ENCODE results near the gene TMEM134.

The TMEM134 gene

DNA sequence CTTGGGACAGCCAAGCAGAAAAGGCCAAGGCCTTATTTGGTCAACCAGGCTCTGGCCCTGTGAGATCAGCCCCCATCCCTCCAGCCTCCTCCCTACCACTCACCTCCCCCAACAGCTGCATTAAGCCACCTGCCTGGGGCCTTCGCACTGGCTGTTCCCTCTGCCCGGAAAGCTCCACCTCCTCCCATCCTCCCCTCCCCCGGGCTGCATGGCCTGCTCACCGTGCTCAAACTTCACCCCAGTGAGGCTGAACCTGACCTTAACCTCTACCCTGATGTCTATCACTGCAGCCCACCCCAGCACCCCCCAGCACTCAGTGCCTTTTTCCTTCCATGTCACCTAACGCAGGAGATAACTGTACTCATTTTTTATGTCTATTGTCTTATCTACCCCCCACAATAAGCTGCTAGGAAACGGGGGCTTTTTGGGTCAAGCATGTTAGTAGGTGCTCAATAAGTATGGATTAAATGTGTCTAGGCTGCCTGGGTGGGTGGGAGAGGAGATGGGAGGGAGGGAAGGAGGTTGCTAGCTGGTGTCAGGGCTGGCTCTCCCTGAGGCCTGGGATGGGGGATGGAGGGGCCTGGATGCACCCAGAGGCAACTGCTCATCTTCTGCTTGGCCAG, 32.5 kb downstream of the TMEM134 start:
- H3K27me3 ChIP-seq: no peaks in the 10 kb centered on the region
- peaks cover 46 to 86% (median 50%) of the 10 kb centered on the region in 11 experiments for H3K36me3 ChIP-seq
- H4K20me1 ChIP-seq: peaks cover 32 to 85% (median 66%) of the 10 kb centered on the region in 11 experiments; a peak in 21 of 22 replicates
- no peak for TF ChIP-seq Cebpa-rat (IDR thresholded peaks at IDR 0.05)
- peak overlapping the region; percentile 62 to 94 (median 83); a peak in 21 of 22 replicates for H3K9ac ChIP-seq
- peak overlapping the region in 9 of 11 experiments; percentile 52 to 97 (median 89); a peak in 19 of 22 replicates for H3K27ac ChIP-seq
- no peaks in the 10 kb centered on the region for H3K9me3 ChIP-seq (replicated peaks in 1 of 11)
- peak overlapping the region; percentile 9 to 80 (median 70); a peak in 18 of 20 replicates for H3K4me3 ChIP-seq
- peak overlapping the region; percentile 88 to 99 (median 98) for H3K4me2 ChIP-seq
- H3K4me1 ChIP-seq: peaks cover 73 to 98% (median 95%) of the 10 kb centered on the region in 10 experiments

DNA sequence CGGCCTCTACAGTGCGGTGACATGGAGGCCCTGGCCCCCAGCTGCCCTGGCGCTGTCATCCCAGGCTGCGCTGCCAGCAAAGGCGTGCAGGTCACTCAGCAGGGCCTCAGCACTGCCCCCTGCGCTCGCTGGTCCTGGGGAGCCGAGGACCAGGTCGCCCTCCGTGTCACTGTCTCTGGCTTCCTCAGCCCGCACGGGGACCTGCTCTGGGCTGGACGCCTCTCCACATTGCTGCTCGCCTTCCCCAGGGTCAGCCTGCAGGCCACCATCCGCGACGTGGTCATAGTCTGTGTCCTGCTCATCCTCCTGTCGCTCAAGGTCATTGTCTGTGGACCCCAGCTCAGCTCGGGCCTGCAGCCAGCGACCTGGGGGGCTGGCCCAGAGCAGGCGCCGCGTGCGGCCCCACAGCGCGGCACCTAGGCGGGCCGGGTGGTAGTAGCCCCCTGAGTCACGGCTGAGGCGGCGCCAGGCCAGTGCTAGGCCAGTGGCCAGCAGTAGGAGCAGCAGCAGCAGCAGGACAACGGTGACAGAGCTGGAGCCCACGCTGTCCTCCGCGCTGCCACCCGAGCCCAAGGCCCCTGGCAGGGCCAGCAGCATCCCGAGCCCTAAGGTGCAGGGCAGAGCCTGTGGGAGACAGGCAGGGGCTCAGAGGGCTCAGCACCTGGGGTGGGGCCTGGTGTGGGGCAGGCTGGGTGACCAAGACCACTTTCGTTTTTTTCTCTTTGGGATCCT, 33.2 kb downstream of the TMEM134 start:
- H3K4me2 ChIP-seq: peak overlapping the region; percentile 88 to 99 (median 98)
- H3K4me1 ChIP-seq: peaks cover 67 to 97% (median 89%) of the 10 kb centered on the region in 10 experiments

DNA sequence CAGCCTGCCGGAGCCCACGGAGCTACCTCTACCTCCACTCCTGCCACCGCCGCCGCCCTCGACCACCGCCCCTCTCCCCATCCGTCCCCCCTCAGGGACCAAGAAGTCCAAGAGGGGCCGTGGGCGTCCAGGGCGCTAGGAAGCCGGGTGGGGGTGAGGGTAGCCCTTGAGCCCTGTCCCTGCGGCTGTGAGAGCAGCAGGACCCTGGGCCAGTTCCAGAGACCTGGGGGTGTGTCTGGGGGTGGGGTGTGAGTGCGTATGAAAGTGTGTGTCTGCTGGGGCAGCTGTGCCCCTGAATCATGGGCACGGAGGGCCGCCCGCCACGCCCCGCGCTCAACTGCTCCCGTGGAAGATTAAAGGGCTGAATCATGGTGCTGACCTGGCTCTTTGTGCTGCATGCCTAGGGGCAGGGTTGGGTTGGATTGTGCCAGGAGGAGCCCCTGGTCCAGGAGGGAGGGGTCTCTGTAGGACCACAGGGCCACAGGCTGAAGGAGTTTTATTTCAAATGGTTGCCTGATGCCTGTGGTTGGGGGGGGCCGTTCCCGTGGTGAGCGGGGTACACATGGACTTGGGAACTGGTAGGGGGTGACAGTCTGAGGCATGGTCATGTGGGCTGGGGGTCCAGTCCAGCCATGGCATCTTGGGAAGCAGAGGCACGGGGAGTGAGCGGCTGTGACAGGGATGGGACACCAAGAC, 33.9 kb downstream of the TMEM134 start:
- peaks cover 59 to 86% (median 61%) of the 10 kb centered on the region in 11 experiments for H3K36me3 ChIP-seq
- H3K9ac ChIP-seq: peak overlapping the region; percentile 62 to 94 (median 83); a peak in 20 of 22 replicates
- peak overlapping the region in 9 of 11 experiments; percentile 52 to 97 (median 89); a peak in 17 of 22 replicates for H3K27ac ChIP-seq
- TF ChIP-seq Cebpa-rat (IDR thresholded peaks at IDR 0.05): no peak
- H4K20me1 ChIP-seq: peaks cover 20 to 83% (median 56%) of the 10 kb centered on the region in 11 experiments; a peak in 21 of 22 replicates
- peak overlapping the region; percentile 88 to 99 (median 98) for H3K4me2 ChIP-seq
- peak overlapping the region in 8 of 10 experiments; percentile 68 to 80 (median 71); a peak in 15 of 20 replicates for H3K4me3 ChIP-seq
- peaks cover 60 to 94% (median 83%) of the 10 kb centered on the region in 10 experiments for H3K4me1 ChIP-seq
- H3K9me3 ChIP-seq (replicated peaks in 1 of 11): no peaks in the 10 kb centered on the region
- no peaks in the 10 kb centered on the region for H3K27me3 ChIP-seq

More for the DNA sequence above, 33.2 kb downstream of the TMEM134 start:
- no peak for TF ChIP-seq Cebpa-rat (IDR thresholded peaks at IDR 0.05)
- H3K4me3 ChIP-seq: peak overlapping the region in 9 of 10 experiments; percentile 47 to 80 (median 71); a peak in 17 of 20 replicates
- peaks cover 28 to 84% (median 63%) of the 10 kb centered on the region in 11 experiments; a peak in 21 of 22 replicates for H4K20me1 ChIP-seq
- no peaks in the 10 kb centered on the region for H3K9me3 ChIP-seq (replicated peaks in 1 of 11)
- peak overlapping the region; percentile 62 to 94 (median 83) for H3K9ac ChIP-seq
- peaks cover 52 to 86% (median 56%) of the 10 kb centered on the region in 11 experiments for H3K36me3 ChIP-seq
- H3K27me3 ChIP-seq: no peaks in the 10 kb centered on the region
- H3K27ac ChIP-seq: peak overlapping the region in 10 of 11 experiments; percentile 29 to 97 (median 89); a peak in 19 of 22 replicates

DNA sequence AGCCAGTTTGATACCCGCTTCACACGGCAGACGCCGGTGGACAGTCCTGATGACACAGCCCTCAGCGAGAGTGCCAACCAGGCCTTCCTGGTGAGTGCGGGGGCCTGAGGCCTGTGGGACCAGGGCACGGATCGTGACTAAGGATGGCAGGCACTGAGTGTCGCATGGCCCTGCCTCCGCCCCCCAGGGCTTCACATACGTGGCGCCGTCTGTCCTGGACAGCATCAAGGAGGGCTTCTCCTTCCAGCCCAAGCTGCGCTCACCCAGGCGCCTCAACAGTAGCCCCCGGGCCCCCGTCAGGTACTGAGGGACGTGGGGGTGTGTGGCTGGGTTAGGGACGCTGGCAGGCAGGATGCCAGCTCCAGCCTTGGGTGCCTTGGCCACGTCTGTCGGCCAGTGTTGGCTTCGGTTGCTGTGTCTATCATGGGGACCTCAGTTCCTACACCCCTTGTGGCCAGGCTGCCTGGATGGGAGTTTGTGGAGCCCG, 34.6 kb downstream of the TMEM134 start:
- Histone ChIP-seq H3K4me3 (0 out of 20 replicates have a peak overlapping the region, but pooled peaks of 1 of the 10 experiments have one; percentile 80), H4K20me1 (peaks cover 16 to 81% (median 53%) of the 10 kb centered on the region in 11 experiments; a peak in 21 of 22 replicates), H3K4me1 (peaks cover 60 to 94% (median 82%) of the 10 kb centered on the region in 10 experiments), H3K27me3 (no peaks in the 10 kb centered on the region), H3K9me3 (replicated peaks in 1 of 11) (no peaks in the 10 kb centered on the region), H3K4me2 (peak overlapping the region; percentile 88 to 99 (median 98)), H3K36me3 (peaks cover 63 to 84% (median 68%) of the 10 kb centered on the region in 11 experiments), H3K27ac (peak overlapping the region in 9 of 11 experiments; percentile 52 to 97 (median 89); a peak in 14 of 22 replicates), H3K9ac (peak overlapping the region; percentile 14 to 94 (median 83); a peak in 19 of 22 replicates)
- TF ChIP-seq Cebpa-rat (IDR thresholded peaks at IDR 0.05): no peak

DNA sequence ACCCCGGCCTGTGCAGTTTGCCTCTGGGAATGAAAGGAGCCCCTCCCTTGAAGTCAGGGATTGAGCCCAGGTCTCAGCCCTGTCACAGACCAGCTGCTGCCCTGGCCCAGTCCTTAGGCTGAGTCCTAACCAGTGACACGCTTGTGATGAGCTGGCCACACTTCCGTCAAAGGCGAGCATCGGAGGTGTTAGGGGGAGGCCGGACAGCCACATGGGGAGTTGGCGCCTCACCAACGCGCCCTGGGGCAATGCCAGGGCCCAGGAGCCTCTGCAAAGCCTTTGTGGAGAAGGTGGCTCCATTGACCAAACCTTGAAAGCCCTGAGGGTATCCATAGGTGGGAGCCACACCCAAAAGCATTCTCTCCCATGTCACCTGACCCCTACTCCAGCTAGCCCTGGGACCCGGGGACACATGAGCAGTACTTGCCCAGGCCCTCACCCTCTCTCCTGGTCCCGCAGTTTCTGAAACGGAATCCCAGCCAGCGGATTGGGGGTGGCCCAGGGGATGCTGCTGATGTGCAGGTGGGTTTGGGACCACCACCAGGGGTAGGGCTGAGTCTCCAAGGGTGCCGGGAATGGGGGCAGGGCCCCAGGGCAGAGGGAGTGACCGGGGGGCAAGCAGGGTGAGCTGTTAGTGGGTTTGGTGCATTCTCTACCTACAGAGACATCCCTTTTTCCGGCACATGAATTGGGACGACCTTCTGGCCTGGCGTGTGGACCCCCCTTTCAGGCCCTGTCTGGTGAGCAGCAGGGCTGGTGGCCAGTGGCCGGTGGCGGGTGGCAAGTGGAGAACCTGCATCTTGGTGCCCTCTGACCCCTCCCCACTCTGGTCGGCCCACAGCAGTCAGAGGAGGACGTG, 35.3 kb downstream of the TMEM134 start:
- peaks cover 12 to 85% (median 59%) of the 10 kb centered on the region in 11 experiments; a peak in 21 of 22 replicates for H4K20me1 ChIP-seq
- peak overlapping the region in 8 of 11 experiments; percentile 5 to 97 (median 86); a peak in 11 of 22 replicates for H3K27ac ChIP-seq
- no peak overlapping the region for H3K4me3 ChIP-seq
- peaks cover 63 to 81% (median 68%) of the 10 kb centered on the region in 11 experiments for H3K36me3 ChIP-seq
- peaks cover 59 to 93% (median 82%) of the 10 kb centered on the region in 10 experiments for H3K4me1 ChIP-seq
- no peaks in the 10 kb centered on the region for H3K27me3 ChIP-seq
- H3K4me2 ChIP-seq: peak overlapping the region; percentile 9 to 99 (median 97); a peak in 19 of 22 replicates
- no peak for TF ChIP-seq Cebpa-rat (IDR thresholded peaks at IDR 0.05)
- H3K9ac ChIP-seq: peak overlapping the region; percentile 40 to 94 (median 83); a peak in 18 of 22 replicates
- H3K9me3 ChIP-seq (replicated peaks in 1 of 11): no peaks in the 10 kb centered on the region

DNA sequence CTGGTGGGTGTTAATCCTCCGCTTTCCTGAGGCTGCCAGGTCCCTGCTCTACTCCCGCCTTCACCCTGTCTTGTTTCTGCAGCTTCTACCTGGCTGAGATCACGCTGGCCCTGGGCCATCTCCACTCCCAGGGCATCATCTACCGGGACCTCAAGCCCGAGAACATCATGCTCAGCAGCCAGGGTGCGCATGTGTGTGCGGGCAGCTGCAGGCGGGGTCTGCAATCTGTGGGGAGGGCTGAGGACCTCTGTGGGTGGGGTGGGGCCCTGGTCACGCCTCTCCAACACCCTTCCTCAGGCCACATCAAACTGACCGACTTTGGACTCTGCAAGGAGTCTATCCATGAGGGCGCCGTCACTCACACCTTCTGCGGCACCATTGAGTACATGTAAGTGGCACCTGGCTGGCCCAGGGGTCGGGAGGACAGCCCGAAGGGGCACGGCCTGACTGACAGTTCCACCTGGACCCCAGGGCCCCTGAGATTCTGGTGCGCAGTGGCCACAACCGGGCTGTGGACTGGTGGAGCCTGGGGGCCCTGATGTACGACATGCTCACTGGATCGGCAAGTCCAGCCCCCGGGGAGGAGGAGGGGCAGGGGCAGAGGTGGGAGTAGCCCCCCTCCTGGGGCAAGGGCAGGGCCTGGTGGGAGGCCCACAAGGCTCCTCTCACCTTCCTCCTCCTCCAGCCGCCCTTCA, 36.2 kb downstream of the TMEM134 start:
- peaks cover 49 to 83% (median 73%) of the 10 kb centered on the region in 10 experiments for H3K4me1 ChIP-seq
- peak overlapping the region in 4 of 11 experiments; percentile 7 to 97 (median 28); a peak in 7 of 22 replicates for H3K27ac ChIP-seq
- H3K9ac ChIP-seq: peak overlapping the region in 10 of 11 experiments; percentile 40 to 94 (median 85); a peak in 14 of 22 replicates

More for the DNA sequence above, 36.2 kb downstream of the TMEM134 start:
- no peak for TF ChIP-seq Cebpa-rat (IDR thresholded peaks at IDR 0.05)
- Histone ChIP-seq H3K9me3 (replicated peaks in 1 of 11) (no peaks in the 10 kb centered on the region), H3K4me3 (no peak overlapping the region), H3K36me3 (peaks cover 62 to 72% (median 66%) of the 10 kb centered on the region in 11 experiments), H3K27me3 (no peaks in the 10 kb centered on the region), H3K4me2 (peak overlapping the region in 8 of 11 experiments; percentile 88 to 99 (median 98); a peak in 12 of 22 replicates), H4K20me1 (peaks cover 5 to 78% (median 59%) of the 10 kb centered on the region in 11 experiments; a peak in 21 of 22 replicates)

All from BLaER1 treated with 17β-estradiol and CSF1 and Interleukin-3, amounts not matched to agents 10 nM and 100 nM (cell line).